Fibroblast of pulmonary artery (primary cell): Measurements from ENCODE around the gene GALR3.

Source experiments
- DNase-seq: peaks from one replicate; pipeline ENCODE4 v3.0.0-alpha.2; 2010; ENCODE audit warnings: low read depth
- H3K4me3 ChIP-seq: replicated peaks from 2 replicates; pipeline ENCODE4 v1.5.1; 2011; ENCODE audit warnings: low read depth, mild to moderate bottlenecking, control low read depth, low read length, moderate library complexity
- CTCF ChIP-seq: IDR thresholded peaks from 2 replicates; pipeline ENCODE4 v1.5.1; 2011; ENCODE audit warnings: mild to moderate bottlenecking, control low read depth, low read length, inconsistent platforms; ENCODE audit errors: missing control alignments

GALR3 gene

GRCh38 chr22:37843741-37844089 is 20.5 kb downstream of the GALR3 start:
- DNase-seq = no peak
- TF ChIP-seq CTCF = no peak
- peak overlapping the region; percentile 77 for H3K4me3 ChIP-seq

- no peak for TF ChIP-seq CTCF
- no peak for DNase-seq
- peak overlapping the region; percentile 77 for H3K4me3 ChIP-seq
Measured at GRCh38 chr22:37844904-37845329, 21.7 kb downstream of the GALR3 start.

GRCh38 chr22:37846433-37846832 is 23.3 kb downstream of the GALR3 start:
- no peak overlapping the region for H3K4me3 ChIP-seq
- DNase-seq = no peak
- TF ChIP-seq CTCF = no peak

- peak overlapping the region; percentile 82 for H3K4me3 ChIP-seq
- peak; percentile 48 for DNase-seq
- no peak for TF ChIP-seq CTCF
Measured at GRCh38 chr22:37848587-37849088, 25.5 kb downstream of the GALR3 start.

GRCh38 chr22:37849089-37849751 is 26.0 kb downstream of the GALR3 start, which contains the start of gene EIF3L:
EIF3L (plus strand) TSS chr22:37849419; CDS start chr22:37849450, 31 bp downstream.
- TF ChIP-seq CTCF = no peak
- DNase-seq = peak; percentile 88
- peak within 1 kb of the TSS; percentile 82 for H3K4me3 ChIP-seq

- no peak for TF ChIP-seq CTCF
- no peak for DNase-seq
- H3K4me3 ChIP-seq = no peak overlapping the region
Measured at GRCh38 chr22:37850801-37851200, 27.6 kb downstream of the GALR3 start.

GRCh38 chr22:37852418-37852817 is 29.2 kb downstream of the GALR3 start:
- no peak overlapping the region for H3K4me3 ChIP-seq
- no peak for DNase-seq
- TF ChIP-seq CTCF = no peak
